Measurements from ENCODE around the gene STX16.
"Not testable (repeated sequence)": the region's sequence is repeated elsewhere in the genome, so short reads cannot be mapped to it uniquely, and the experiment has no call there.

STX16 gene

DNA sequence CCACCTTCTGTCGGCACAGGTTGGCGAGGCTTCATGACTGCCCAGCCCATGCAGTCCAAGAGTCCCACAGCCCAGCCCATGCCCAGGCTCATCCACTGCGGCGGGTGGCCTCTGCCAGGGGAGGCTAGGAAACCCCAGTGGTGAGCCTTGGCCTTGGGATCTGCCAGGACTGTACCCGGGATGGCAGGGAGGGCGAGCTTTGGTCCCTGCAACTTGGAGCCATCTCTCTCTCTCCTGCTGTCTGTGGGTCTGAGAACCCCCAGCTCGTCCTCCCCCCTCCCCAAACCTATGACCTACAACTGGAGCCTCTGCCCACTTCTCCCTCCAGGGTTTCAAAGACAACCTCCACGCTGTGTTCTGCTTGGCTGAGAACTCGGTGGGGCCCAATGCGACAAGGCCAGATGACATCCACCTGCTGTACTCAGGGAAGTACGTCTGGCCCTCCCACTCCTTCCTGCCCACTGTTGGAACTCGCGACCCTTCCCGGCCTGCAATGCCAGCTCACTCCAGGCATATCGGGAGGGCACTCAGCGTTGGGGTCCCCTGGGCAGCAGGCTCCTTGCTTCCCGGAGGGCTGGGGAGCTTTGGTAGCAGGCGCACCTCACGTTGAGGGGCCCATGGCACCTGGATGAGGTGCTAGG, 61.2 kb downstream of the STX16 start:
- no peak for DNase-seq

DNA sequence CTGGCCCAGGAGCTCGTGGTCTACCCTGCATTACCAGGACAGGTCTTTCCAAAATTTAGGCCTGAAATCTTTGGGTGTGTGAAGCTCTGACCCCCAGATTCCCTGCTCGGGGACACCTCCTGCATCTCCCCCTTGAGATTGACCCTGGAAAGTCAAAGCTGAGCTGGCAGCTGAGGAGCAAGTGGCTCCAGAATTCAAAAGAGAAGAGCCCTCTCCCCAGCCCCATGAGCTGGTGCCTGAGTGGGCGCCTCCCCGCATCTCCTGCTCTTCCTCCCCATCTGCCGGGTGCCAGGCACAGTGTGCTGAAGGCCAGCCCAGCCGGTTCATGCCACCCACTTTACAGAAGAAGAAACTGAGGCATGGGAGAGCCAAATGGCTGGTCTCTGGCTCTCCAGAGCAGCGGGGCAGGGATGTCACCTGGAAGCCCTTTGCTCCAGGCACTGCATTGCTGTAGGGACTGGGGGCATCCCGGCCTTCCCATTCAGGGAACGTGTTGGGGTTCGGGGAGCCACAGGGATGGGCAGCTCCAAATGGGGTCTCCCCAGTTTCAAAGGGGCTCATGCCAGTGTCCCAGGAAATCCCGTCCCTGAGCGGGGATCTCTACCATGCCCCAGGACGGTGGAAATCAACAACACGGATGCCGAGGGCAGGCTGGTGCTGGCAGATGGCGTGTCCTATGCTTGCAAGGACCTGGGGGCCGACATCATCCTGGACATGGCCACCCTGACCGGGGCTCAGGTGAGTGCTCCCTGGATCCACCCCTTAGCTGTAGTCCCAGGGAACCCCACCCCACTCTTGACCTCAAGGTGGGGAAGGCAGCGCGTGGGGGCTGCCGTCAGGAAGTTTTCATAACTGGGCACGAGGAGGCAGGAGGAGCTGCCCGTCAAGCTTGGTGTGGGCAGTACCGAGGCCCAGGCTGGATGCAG, 62.0 kb downstream of the STX16 start:
- DNase-seq, result no peak

DNA sequence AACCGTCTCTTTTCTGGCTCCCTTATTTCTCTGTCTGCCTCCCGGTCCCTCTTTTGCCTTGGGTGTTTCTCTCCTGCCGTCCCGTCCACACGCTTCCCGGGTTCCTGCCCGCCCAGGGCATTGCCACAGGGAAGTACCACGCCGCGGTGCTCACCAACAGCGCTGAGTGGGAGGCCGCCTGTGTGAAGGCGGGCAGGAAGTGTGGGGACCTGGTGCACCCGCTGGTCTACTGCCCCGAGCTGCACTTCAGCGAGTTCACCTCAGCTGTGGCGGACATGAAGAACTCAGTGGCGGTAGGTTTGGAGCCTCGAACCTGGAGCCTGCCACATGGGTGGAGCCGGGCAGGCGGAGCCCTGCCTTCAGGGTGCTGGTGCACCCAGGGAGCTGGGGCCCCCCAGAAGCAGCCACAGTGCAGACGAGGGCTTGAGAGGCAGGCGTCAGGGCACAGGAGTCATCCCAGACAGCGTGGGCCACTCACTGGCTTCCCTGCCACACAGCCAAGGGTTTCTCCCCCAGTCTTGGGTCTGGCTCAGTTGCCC, 62.8 kb downstream of the STX16 start:
- DNase-seq, result no peak

DNA sequence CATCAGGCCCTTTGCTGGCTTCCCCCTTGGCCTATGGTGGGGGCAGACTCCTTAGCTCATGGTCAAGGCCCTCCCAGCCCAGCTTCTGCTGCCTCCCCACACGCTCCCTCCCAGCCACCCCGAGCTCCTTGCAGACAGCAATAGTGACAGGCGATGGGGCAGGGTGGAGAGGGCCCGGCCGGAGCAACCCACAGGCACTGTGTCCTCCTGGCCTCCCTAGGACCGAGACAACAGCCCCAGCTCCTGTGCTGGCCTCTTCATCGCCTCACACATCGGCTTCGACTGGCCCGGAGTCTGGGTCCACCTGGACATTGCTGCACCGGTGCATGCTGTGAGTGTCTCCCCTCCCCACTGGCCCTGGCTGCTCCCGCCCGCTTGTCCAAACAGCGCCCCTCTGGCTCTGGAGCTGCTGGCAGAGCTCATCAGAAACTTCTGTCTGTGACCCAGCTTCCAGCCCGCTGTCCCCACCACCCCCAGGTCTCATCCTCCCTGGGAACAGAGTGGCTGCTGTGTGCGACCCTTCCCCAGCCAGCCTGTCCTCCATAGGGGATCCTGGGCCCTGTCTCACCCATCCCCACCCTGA, 63.3 kb downstream of the STX16 start:
- DNase-seq, result no peak

DNA sequence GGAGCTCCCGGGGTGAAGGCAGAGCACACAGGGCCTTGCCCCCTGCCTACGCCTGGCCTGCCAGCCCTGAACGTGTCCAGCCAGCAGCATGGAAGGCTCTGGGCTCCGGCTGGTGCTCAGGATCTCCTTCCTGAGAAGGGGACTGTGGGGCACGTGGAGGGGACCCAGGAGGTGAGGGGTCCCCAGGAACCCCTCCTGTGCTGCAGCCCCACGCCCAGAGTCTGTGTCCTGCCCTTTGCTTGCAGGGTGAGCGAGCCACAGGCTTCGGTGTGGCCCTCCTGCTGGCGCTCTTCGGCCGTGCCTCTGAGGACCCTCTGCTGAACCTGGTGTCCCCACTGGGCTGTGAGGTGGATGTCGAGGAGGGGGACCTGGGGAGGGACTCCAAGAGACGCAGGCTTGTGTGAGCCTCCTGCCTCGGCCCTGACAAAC, 63.9 kb downstream of the STX16 start:
- no peak for DNase-seq

DNA sequence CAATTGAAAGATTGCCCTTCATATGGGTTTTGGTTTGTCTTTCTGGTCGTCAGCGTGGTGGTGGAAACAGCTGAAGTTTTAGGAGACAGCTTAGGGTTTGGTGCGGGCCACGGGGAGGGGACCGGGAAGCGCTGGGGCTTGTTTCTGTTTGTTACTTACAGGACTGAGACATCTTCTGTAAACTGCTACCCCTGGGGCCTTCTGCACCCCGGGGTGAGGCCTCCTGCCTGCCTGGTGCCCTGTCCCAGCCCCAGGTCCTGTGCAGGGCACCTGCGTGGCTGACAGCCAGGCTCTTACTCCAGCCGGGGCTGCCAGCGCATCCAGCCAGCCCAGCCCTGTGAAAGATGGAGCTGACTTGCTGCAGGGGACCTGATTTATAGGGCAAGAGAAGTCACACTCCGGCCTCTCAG, 64.3 kb downstream of the STX16 start:
- DNase-seq, result no peak

DNA sequence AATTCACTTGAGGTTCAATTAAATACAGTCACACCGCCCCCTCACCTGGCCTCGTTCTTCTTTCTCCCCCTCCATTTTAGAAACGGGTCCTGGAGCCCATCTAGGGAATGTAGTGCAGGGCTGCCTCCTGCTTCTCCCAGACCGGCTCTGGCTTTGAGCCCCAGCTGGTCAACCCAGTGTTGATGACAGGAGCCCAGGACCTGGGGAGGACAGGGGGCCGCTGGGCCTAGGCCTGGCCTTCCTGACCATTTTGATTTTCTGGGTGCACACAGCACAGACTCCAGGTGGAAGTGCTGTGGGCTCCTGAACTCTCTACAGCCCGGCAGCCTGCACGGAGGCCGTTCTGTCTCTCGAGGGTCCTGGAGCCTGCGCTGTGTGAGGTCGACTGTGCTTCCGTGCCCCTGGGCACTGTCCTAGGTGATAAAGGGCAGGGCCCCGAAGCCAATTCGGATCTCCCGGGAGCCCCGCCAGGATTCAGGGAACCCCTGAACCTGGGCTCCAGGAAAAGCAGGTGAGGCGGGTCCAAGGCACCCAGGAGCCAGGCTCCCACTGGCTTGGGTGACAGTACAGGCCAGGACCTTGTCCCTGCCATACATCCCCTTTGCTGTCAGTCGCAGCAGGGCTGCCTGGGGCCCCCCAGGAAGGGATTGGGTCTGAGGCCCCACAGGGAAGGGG, 64.9 kb downstream of the STX16 start:
- DNase-seq, result no peak

DNA sequence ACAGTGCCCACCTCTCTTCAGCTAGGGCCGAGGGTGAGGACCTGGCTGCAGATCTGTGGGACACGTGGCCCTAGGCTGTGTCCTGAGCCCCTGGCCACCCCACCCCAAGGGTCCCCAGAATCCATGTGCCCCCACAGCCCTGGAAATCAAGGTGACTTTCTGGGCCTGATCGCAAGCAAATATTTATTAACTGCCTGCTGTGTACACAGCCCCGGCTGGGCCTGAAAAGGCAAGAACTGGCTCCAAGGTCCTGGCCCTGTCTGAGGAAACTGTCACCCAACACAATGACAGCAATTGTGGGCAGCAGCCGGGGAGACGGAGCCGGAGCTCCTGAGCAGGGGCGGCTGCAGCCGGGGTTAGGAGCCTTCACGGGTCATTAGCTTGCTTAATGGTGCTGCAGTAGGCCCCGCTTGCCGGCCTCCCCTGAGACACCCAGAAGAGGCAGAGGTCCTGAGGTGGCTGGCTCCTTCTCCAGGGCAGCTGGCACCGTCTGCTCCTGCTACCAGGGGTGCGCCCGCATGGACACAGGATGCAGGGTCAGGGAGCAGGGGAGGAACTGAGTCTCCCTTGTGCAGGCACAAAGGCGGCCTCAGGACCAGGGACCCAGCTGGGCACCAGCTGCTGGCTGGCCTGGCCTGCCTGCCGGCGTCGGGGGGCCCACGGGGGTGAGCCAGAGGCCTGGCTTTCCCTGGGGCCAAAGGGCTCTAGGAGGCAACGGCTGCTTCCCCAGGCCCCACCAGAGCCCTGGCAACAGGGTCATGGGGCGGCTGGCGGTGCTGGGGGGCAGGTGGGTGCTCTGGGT, 65.6 kb downstream of the STX16 start:
- DNase-seq, result no peak

DNA sequence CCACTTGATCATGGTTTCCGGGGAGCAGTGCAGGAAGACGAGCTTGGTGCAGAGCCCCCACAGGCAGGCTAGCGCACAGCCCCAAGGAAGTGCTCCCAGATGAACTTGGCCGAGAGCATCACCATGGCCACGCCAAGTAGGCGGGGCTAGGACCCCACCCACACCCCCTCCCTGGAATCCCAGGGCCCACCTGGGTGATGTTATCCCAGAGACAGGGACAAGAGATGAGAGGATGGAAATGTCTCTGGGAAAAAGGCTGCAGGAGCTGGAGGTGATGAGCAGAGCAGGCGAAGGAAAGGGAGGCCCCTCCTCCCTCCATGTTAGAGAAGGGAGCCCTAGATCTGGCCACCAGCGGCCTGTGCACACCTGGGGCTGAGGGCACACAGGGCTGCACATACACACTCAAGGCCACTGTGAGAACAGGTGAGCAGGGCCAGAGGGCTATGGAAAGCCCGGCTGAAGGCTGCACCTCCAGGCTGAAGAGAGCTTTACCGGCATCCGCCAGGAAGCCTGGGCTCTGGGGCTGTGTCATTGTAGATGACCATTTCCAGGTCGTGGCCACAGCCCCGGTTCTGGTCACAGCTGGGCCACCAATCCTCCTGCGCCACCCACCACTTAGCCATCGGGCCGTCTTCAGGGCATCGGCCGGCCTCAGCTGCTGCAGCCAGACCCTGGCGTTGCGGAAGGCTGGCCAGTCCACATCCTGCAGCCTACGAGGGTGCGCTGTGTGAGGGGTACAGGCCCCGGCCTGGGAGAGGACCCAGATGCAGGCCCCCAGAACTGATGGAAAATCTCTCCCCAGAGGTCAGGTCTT, 66.4 kb downstream of the STX16 start:
- DNase-seq, result no peak

DNA sequence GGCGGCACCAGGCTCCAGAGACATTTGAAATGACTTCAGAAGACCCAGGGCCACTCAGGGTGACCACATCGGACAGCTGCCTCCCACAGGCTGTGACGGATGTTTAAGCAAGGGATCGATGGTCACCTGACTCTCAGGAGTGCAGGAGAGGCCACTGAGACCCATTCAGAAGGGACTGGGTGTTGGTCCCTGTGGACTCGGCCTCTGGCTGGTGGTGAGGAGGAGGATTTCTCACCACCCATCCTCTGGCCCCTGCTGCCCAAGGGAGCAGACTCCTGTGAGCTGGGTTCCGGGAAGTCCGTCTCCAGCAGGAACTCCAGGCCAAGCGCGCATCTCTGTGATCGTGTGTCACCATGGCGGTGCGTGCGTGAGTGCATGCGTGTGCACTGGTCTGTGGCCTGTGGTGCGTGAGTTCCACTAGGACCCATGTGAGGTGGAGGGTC, 67.1 kb downstream of the STX16 start:
- no peak for DNase-seq

DNA sequence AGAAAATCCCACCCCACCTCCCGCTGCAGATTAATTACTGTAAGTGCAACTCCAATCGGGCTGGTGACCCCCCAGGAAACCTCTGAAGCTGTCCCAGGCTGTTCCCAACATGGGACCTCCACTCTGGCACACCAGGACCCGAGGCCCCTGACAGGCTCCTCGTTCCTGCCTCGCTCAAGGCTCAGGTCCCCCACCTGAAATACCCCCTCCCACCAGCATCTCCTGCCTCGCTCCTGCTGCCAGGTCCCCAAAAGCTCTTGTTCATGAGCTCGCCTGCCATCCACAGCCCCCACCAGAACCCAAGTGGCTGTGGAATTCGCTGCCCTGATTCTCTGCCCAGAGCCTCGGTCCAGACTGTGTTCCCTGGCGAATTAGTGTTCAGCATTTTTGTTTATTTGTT, 67.6 kb downstream of the STX16 start:
- DNase-seq, result no peak

DNA sequence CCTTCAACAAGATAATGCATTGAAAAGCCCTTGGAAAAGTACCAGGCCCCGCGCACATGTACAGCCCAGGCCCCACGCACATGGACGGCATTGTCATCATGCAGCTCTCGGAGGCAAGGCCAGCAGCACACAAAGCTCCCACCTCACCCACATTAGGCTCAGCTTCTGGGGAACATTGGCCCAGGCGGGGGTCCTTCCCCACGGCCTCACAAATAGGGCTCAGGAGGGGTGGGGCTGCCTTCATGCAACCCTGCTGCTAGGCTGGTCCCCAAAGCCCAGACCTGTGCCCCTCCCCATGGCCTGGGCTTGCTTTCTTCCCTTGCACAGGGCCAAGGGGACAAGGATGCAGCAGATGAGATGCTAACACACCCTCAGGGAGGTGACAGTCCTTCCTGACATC, 68.2 kb downstream of the STX16 start:
- no peak for DNase-seq

DNA sequence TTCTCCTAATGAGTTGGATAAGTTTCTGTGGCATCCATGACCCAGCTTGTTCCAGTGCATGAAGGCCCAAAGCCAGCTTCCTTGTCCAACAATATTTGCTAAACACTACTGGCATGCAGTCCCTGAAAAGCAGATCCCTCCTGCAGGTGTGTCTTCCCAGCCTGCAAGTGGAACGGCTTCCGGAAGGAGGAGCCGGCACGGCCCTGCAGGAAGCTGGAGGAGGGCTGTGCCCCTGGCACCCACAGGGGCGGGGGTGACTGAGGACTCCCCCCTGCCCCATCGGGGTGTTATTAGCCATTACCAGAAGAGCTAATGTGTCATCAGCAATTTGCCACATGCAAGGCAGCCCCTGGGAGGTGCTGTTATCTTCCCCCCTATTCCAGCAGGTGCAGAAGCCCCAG, 68.9 kb downstream of the STX16 start:
- DNase-seq, result no peak

DNA sequence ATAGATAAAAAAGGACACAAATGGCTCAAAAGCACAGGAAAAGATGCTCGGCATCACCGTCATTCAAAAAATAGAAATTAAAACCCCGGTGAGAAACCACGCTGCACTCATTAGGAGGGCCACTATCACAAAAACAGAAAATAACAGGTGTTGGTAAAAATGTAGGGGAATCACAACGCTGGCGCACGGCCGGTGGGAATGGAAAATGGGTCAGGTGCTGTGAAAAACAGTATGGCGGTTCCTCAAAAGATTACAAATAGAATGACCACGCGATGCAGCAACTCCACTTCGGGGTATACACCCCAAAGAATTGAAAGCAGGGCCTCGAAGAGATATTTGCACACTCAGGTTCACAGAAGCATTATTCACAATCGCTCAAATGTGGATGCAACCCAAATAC, 69.8 kb downstream of the STX16 start:
- no peak for DNase-seq

DNA sequence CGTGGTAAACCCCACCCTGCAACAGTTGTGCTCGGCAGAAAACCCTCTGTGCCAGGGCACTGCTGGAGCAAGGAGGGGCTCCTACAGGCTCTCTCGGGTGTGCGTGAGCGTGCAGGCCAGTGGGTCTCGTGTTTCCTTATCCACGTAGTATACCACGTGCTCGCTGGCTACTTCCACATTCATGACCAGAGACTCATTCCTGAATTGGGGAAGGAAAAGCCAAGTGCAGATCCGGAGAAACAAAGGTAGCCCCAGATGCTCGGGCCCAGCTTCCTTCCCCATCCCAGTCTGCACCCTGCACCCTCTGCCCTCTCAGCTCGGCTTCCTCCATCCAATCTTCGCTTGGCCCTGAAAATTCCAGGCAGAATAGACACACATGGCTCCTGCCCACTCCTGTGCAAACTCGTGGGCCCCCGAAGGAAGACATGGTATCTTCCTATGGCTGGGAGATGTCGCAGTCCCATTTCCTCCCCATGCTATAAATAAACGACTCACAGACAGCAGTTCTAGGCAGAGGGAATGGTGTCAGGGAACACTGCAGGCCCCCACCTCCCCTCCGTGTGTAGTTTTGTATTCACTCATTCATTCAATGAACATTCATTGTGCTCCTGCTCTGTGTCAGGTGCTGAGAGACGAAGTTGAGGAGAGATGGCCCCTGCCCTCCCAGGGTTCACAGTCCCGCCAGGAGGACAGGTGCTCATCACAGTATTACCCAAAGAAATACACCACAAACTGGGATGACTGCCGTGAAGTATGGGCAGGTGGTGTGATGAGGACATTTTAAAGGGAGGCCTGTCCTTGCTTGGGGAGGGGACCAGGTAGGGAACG, 71.1 kb downstream of the STX16 start:
- DNase-seq, result no peak

DNA sequence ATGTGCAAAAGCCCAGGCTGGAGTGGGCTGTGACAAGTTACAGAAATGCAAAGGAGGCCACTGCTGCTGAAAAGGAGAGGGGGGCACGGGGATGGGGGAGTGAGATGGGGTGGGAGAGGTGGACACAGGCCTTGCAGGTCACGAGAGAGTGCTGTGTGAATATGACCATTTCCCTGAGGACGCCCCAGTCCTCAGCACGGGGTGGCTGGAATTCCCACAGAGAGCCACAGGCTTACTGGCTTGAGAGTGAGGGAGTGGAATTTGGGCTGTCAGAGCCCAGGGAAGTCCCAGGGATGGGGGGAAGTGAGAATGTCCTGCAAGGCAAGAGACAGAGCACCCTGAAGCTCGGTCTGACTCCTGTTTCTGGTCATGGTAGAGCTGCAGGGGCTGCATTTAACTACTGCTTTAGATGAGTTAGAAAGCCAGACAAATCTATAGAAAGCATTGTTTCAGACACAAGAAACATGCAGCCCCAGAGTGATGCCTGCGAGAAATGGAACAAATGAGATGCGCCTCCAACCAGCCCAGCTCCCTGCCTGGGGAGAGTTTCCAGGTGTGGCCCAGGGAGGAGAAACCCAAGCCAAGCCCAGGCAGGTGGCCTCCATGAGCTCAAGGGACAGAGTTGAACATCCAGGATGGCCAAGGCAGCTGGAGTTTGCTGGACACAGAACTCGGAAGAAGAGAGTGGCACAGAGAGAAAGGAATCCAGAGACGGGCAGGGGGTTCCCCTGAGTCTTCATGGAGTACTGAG, 72.0 kb downstream of the STX16 start:
- DNase-seq, result no peak

DNA sequence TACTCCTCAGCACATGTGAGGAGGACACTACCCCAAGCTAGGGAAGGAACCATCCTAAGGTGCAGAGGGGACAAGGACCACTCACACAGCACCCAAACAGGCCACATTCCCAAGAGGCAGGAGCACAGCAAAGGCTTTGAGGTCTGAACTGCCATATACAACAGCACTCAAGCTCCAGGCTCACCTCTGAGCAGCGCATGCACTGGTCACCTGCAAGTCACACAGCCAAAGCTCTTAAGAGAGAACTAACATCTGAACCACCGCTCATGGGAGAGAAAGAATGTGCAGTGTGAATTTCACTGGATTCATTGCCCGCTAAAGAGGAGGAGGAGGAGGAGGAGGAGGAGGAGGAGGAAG, 72.5 kb downstream of the STX16 start:
- no peak for DNase-seq

DNA sequence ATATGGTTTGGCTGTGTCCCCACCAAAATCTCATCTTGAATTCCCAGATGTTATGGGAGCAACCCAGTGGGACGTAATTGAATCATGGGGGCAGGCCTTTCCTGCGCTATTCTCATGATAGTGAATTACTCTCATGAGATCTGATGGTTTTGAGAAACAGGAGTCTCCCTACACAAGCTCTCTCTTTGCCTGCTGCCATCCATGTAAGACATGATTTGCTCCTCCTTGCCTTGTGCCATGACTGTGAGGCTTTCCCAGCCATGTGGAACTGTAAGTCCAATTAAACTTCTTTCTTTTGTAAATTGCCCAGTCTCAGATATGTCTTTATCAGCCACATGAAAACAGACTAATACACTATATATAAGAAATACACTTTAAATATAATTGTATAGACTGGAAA, 75.1 kb downstream of the STX16 start:
- not testable (repeated sequence) for DNase-seq
